Chondrocyte (in vitro differentiated cells): ENCODE measurements around the gene STAP2. TPM values are rescaled to one million over a fixed set of nuclear protein-coding genes. Genes with fewer than 3 reads are reported as not detected.

Experiments used
- DNase-seq: peaks from one replicate; pipeline ENCODE4 v3.0.0; 2021; ENCODE audit warnings: mixed read lengths, low spot score
- H3K27ac Mint-ChIP-seq: one replicate; pipeline ENCODE4 v1.8.0; 2021; ENCODE audit warnings: mild to moderate bottlenecking, moderate library complexity, mixed read lengths; ENCODE audit not compliant: unreplicated experiment
- H3K27me3 Mint-ChIP-seq: 2 replicates; pipeline ENCODE4 v1.8.0; 2021; ENCODE audit warnings: low read depth, mixed read lengths
- H3K36me3 Mint-ChIP-seq: 2 replicates; pipeline ENCODE4 v1.8.0; 2021; ENCODE audit warnings: low read depth, mixed read lengths
- H3K4me1 Mint-ChIP-seq: 2 replicates; pipeline ENCODE4 v1.8.0; 2021; ENCODE audit warnings: low read depth, mild to moderate bottlenecking, mixed read lengths
- H3K4me3 Mint-ChIP-seq: one replicate; pipeline ENCODE4 v1.8.0; 2021; ENCODE audit warnings: mild to moderate bottlenecking, moderate library complexity, mixed read lengths; ENCODE audit not compliant: unreplicated experiment
- H3K9me3 Mint-ChIP-seq: 2 replicates; pipeline ENCODE4 v1.8.0; 2021; ENCODE audit warnings: low read depth, mixed read lengths
- total RNA-seq: library from RNA; stranded (reverse); gene quantifications from 3 replicates; pipeline ENCODE4 v1.2.1, GENCODE V29; 2021
- TF ChIP-seq, protein P1 (sequence below): fragments of 200-600 bp; sonication (generic); IDR thresholded peaks from 2 replicates; pipeline ENCODE4 v1.5.0; 2021; ENCODE audit warnings: antibody characterized with exemption, mild to moderate bottlenecking, moderate library complexity

STAP2 gene
- total RNA-seq, 1 donor from 2014 or later: 0.85 TPM

DNA sequence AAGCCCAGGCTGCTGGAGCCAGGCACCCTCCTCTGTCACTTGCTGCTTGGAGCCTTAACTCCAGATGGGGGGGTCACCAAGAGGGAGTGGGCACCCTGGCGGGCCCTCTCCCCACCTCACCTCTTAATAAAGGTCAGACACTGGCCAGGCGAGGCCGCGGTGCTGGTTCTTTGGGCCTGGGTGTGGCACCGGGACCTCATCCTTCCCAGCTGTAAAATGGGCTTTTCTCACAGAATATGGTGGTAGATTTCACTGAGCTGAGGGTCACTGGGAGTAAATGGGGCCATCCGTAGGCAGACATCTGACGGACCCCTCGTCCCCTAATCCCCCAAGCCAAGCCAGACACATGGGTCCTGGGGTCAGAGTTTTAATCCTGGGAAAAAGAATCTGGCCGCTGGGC lies 14.9 kb downstream of the STAP2 start:
- Mint-ChIP-seq H3K36me3 (peaks cover 7% of the 10 kb centered on the region), H3K27me3 (no peaks in the 10 kb centered on the region), H3K4me1 (peaks cover 17% of the 10 kb centered on the region), H3K27ac (no peak overlapping the region), H3K9me3 (no peaks in the 10 kb centered on the region), H3K4me3 (no peak overlapping the region)
- TF ChIP-seq, protein P1, sequence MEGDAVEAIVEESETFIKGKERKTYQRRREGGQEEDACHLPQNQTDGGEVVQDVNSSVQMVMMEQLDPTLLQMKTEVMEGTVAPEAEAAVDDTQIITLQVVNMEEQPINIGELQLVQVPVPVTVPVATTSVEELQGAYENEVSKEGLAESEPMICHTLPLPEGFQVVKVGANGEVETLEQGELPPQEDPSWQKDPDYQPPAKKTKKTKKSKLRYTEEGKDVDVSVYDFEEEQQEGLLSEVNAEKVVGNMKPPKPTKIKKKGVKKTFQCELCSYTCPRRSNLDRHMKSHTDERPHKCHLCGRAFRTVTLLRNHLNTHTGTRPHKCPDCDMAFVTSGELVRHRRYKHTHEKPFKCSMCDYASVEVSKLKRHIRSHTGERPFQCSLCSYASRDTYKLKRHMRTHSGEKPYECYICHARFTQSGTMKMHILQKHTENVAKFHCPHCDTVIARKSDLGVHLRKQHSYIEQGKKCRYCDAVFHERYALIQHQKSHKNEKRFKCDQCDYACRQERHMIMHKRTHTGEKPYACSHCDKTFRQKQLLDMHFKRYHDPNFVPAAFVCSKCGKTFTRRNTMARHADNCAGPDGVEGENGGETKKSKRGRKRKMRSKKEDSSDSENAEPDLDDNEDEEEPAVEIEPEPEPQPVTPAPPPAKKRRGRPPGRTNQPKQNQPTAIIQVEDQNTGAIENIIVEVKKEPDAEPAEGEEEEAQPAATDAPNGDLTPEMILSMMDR: no peak
- DNase-seq: no peak

- H3K36me3 Mint-ChIP-seq: peaks cover 9% of the 10 kb centered on the region
- TF ChIP-seq, protein P1: no peak
- H3K4me1 Mint-ChIP-seq: peaks cover 15% of the 10 kb centered on the region
- H3K4me3 Mint-ChIP-seq: no peak overlapping the region
- H3K27me3 Mint-ChIP-seq: no peaks in the 10 kb centered on the region
- no peaks in the 10 kb centered on the region for H3K9me3 Mint-ChIP-seq
- no peak for DNase-seq
- H3K27ac Mint-ChIP-seq: no peak overlapping the region
Observed at GRCh38 chr19:4322942-4323665, 15.5 kb downstream of the STAP2 start.

DNA sequence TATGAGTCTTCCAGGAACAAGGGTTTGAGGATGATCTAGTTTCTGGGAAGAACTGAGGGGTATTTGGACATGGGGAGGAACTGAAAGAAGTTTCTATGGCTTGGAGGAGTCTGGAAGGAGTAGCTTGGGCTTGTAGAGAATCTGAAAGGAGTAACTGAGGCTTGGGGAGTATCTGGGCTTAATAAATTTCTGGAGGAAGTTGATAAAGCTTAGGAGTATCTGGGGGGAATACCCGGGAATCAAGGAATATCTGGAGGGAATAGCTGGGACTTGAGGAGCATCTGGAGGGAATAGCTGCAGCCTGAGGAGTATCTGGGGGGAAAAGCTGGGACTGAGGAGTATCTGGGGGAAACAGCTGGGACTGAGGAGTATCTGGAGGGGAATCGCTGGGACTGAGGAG lies 18.2 kb downstream of the STAP2 start:
- TF ChIP-seq, protein P1: no peak
- H3K27me3 Mint-ChIP-seq: no peaks in the 10 kb centered on the region
- no peak overlapping the region for H3K4me3 Mint-ChIP-seq
- no peak for DNase-seq
- H3K9me3 Mint-ChIP-seq: no peaks in the 10 kb centered on the region
- no peak overlapping the region for H3K27ac Mint-ChIP-seq
- no peaks in the 10 kb centered on the region for H3K4me1 Mint-ChIP-seq
- H3K36me3 Mint-ChIP-seq: peaks cover 14% of the 10 kb centered on the region

GRCh38 chr19:4319067-4319718 lies 19.4 kb downstream of the STAP2 start:
- Mint-ChIP-seq H3K9me3 (no peaks in the 10 kb centered on the region), H3K36me3 (peaks cover 14% of the 10 kb centered on the region), H3K27me3 (no peaks in the 10 kb centered on the region), H3K27ac (no peak overlapping the region), H3K4me3 (no peak overlapping the region), H3K4me1 (no peaks in the 10 kb centered on the region)
- TF ChIP-seq, protein P1: no peak
- DNase-seq: no peak

- no peaks in the 10 kb centered on the region for H3K4me1 Mint-ChIP-seq
- TF ChIP-seq, protein P1: no peak
- H3K36me3 Mint-ChIP-seq: peaks cover 14% of the 10 kb centered on the region
Observed at GRCh38 chr19:4318460-4318859, 20.2 kb downstream of the STAP2 start.

More at GRCh38 chr19:4318460-4318859, 20.2 kb downstream of the STAP2 start:
- no peak overlapping the region for H3K4me3 Mint-ChIP-seq
- no peaks in the 10 kb centered on the region for H3K9me3 Mint-ChIP-seq
- H3K27ac Mint-ChIP-seq: no peak overlapping the region
- no peaks in the 10 kb centered on the region for H3K27me3 Mint-ChIP-seq
- DNase-seq: no peak
